Stomach (tissue), 4 donors: ENCODE measurements around the gene ANKS1B.

ENCODE experiments used
- EP300 ChIP-seq: sonication (generic); formaldehyde crosslinking; IDR thresholded peaks from one replicate; pipeline ENCODE4 v1.6.1; 2017; ENCODE audit warnings: antibody characterized with exemption
- POLR2A ChIP-seq, 4 donors: fragments of 450-650 bp; IDR thresholded peaks; one replicate each; pipeline ENCODE4 v1.6.1; 2016; ENCODE audit warnings: antibody characterized with exemption in 4 of 4, control low read depth in 2 of 4, mild to moderate bottlenecking in 1 of 4, moderate library complexity in 1 of 4
- POLR2AphosphoS5 ChIP-seq, 3 donors: sonication (generic); formaldehyde crosslinking; IDR thresholded peaks; one replicate each; pipeline ENCODE4 v1.6.1; 2016; ENCODE audit warnings: antibody characterized with exemption in 3 of 3
- TF ChIP-seq, protein P1 (sequence below), 7 experiments: fragments of 450-650 bp in 4 of 7; fragments of 200-600 bp in 3 of 7; sonication (generic) in 3 of 7; IDR thresholded peaks; one replicate each; pipeline ENCODE4 v1.5.1; 2016 to 2019; ENCODE audit warnings: antibody characterized with exemption in 7 of 7, control low read depth in 2 of 7, mild to moderate bottlenecking in 1 of 7

DNA sequence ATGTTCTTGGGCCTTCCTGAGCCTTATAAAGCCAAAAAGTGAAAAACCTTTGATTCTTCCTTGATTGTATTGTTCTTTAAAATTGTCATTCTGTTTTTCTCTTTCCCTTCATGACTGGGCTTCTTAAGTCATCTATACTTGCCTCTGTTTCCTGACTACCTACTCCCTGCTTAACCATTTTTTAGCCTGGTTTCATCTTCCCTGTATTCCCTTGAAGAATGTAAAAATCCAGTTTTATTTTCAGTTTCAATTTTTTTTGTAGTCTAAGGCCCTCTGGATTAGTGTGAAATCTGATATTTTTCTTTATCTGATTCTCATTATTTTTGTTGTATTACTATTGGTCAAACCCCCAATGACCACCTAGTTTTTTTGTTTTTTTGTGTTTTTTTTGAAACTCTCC, 1293.4 kb downstream of the ANKS1B start:
- TF ChIP-seq, protein P1, sequence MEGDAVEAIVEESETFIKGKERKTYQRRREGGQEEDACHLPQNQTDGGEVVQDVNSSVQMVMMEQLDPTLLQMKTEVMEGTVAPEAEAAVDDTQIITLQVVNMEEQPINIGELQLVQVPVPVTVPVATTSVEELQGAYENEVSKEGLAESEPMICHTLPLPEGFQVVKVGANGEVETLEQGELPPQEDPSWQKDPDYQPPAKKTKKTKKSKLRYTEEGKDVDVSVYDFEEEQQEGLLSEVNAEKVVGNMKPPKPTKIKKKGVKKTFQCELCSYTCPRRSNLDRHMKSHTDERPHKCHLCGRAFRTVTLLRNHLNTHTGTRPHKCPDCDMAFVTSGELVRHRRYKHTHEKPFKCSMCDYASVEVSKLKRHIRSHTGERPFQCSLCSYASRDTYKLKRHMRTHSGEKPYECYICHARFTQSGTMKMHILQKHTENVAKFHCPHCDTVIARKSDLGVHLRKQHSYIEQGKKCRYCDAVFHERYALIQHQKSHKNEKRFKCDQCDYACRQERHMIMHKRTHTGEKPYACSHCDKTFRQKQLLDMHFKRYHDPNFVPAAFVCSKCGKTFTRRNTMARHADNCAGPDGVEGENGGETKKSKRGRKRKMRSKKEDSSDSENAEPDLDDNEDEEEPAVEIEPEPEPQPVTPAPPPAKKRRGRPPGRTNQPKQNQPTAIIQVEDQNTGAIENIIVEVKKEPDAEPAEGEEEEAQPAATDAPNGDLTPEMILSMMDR (IDR thresholded peaks at IDR 0.05) = no peak
- TF ChIP-seq POLR2A (IDR thresholded peaks at IDR 0.05) (no peak), EP300 (no peak), POLR2AphosphoS5 (IDR thresholded peaks at IDR 0.05) (no peak)
